K562 (cell line): ENCODE results near the gene GPR55. TPM values are rescaled to one million over a fixed set of nuclear protein-coding genes. Genes with fewer than 3 reads are reported as not detected.

Experiments used
- ATAC-seq: fragments of 200-7000 bp; cut with Tn5 transposase; 3 replicates; pipeline ENCODE4 v1.9.1; 2020; ENCODE audit warnings: moderate library complexity
- BruUV-seq: library from RNA; stranded (reverse); fragments of 400-500 nt; replicated peaks from 2 replicates; lab custom pipeline; 2021; lab: Mats Ljungman, UMichigan
- CTCF ChIA-PET: fragments of 300-600 bp; formaldehyde crosslinking; extraction: SDS; loops from one replicate; lab custom pipeline; 2021; ENCODE audit warnings: low intra/inter-chr PET ratio; lab: Yijun Ruan, JAX
- POLR2A ChIA-PET: fragments of 300-600, 350-650 bp; sonication (Branson Sonifier 250); formaldehyde crosslinking; extraction: SDS; loops from one replicate; lab custom pipeline; 2021; ENCODE audit warnings: antibody characterized with exemption, inconsistent platforms; lab: Yijun Ruan, JAX
- DNase-seq, 4 experiments: peaks; one replicate each; pipeline versions ENCODE4 v3.0.0 to v3.0.0-alpha.2; 2011 to 2018; ENCODE audit warnings: low spot score in 3 of 4, mixed read lengths in 3 of 4; ENCODE audit errors: extremely low read depth in 1 of 4
- FAIRE-seq: peaks from 2 replicates; lab custom pipeline; 2011; peaks lifted over from hg19 to GRCh38; lab: Jason Lieb, UNC
- H2AFZ ChIP-seq: 2 replicates; pipeline ENCODE4 v1.6.0; 2011; ENCODE audit warnings: low read depth, low read length, control low read depth, inconsistent platforms
- H3K27ac ChIP-seq: fragments of 200-600 bp; 3 replicates; pipeline ENCODE4 v1.8.0; 2011; ENCODE audit warnings: low read depth, mild to moderate bottlenecking, control low read depth, inconsistent platforms, low read length, moderate library complexity, mixed read lengths; ENCODE audit errors: extremely low read depth
- H3K27me3 ChIP-seq, 2 experiments: fragments of 300-600 bp in 1 of 2; 2 replicates in 1 of 2; 3 replicates in 1 of 2; pipeline versions ENCODE4 v1.6.0 to v1.8.0; 2011; ENCODE audit warnings: inconsistent platforms in 2 of 2, low read length in 2 of 2, mild to moderate bottlenecking in 1 of 2, mixed read lengths in 1 of 2, moderate library complexity in 1 of 2; ENCODE audit not compliant: control insufficient read depth in 2 of 2, insufficient read depth in 2 of 2
- H3K36me3 ChIP-seq: fragments of 300-600 bp; 3 replicates; pipeline ENCODE4 v1.8.0; 2011; ENCODE audit warnings: mild to moderate bottlenecking, low read length, inconsistent platforms; ENCODE audit not compliant: control insufficient read depth, insufficient read depth
- H3K4me1 ChIP-seq, 2 experiments: fragments of 200-600 bp in 1 of 2; replicated peaks in 1 of 2; 2 replicates in 1 of 2; 3 replicates in 1 of 2; pipeline versions ENCODE4 v1.5.1 to v1.8.0; 2011; ENCODE audit warnings: inconsistent platforms in 2 of 2, low read length in 2 of 2, mild to moderate bottlenecking in 1 of 2, mixed read lengths in 1 of 2, moderate library complexity in 1 of 2; ENCODE audit not compliant: control insufficient read depth in 2 of 2, insufficient read depth in 2 of 2
- H3K4me2 ChIP-seq: 2 replicates; pipeline ENCODE4 v1.6.1; 2011; ENCODE audit warnings: low read length, control low read depth, inconsistent platforms, mixed read lengths; ENCODE audit not compliant: insufficient read depth
- H3K4me3 ChIP-seq: fragments of 200-600 bp; sonication (generic), shearing (Covaris generic); 2 replicates; pipeline ENCODE4 v1.5.1; 2016; ENCODE audit warnings: control low read depth, inconsistent platforms
- H3K79me2 ChIP-seq: fragments of 200-600 bp; 3 replicates; pipeline ENCODE4 v1.8.0; 2011; ENCODE audit warnings: low read length, inconsistent platforms; ENCODE audit not compliant: control insufficient read depth, insufficient read depth
- H3K9ac ChIP-seq, 2 experiments: 2 replicates each; pipeline versions ENCODE4 v1.6.0 to v1.6.1; 2011; ENCODE audit warnings: low read depth in 2 of 2, low read length in 2 of 2, control low read depth in 1 of 2, inconsistent platforms in 1 of 2, mild to moderate bottlenecking in 1 of 2, mixed read lengths in 1 of 2; ENCODE audit not compliant: insufficient read depth in 1 of 2
- H3K9me1 ChIP-seq: one replicate; pipeline ENCODE4 v1.6.0; 2011; ENCODE audit warnings: inconsistent platforms, mild to moderate bottlenecking, low read length, moderate library complexity; ENCODE audit not compliant: control insufficient read depth, insufficient read depth
- H3K9me3 ChIP-seq: replicated peaks from 2 replicates; pipeline ENCODE4 v1.5.1; 2011; ENCODE audit warnings: low read depth, low read length, inconsistent platforms; ENCODE audit not compliant: control insufficient read depth, insufficient read depth
- H4K20me1 ChIP-seq: replicated peaks from 2 replicates; pipeline ENCODE4 v1.6.1; 2011; ENCODE audit warnings: low read length, inconsistent platforms, mixed read lengths; ENCODE audit not compliant: control insufficient read depth, insufficient read depth
- GABPA ChIP-seq: fragments of 200-800 bp; sonication (Bioruptor generic); conservative IDR thresholded peaks from 2 replicates; pipeline ENCODE4 v1.6.1; 2016; ENCODE audit warnings: low read depth, missing genetic modification characterization, missing compliant biosample characterization
- MECOM ChIP-seq: fragments of 250-450 bp; sonication (Bioruptor Pico); IDR thresholded peaks from 2 replicates; pipeline ENCODE4 v1.8.0; 2022; ENCODE audit warnings: inconsistent platforms
- MED1 ChIP-seq: sonication (generic); formaldehyde crosslinking; IDR thresholded peaks from 2 replicates; pipeline ENCODE4 v1.8.1; 2023; ENCODE audit warnings: missing genetic modification reagents, borderline replicate concordance
- ZFP30 ChIP-seq: fragments of 250-450 bp; sonication (Bioruptor Pico); IDR thresholded peaks from 2 replicates; pipeline ENCODE4 v1.8.0; 2022; ENCODE audit warnings: moderate library complexity, mild to moderate bottlenecking, inconsistent platforms, borderline replicate concordance
- ZNF512 ChIP-seq: IDR thresholded peaks from 2 replicates; pipeline ENCODE4 v1.6.1; 2016; ENCODE audit warnings: missing genetic modification characterization, missing compliant biosample characterization
- ZNF717 ChIP-seq: fragments of 250-450 bp; sonication (Bioruptor Pico); IDR thresholded peaks from 2 replicates; pipeline ENCODE4 v1.5.0; 2021
- WGBS: fragments of 100-300 bp; shearing (Covaris generic); methylation state at CpG from one replicate; pipeline ENCODE4 v1.1.6; 2016; ENCODE audit warnings: low coverage, mixed read lengths; ENCODE audit not compliant: insufficient coverage; ENCODE audit errors: missing lambda C conversion rate; 5-methylcytosine and 5-hydroxymethylcytosine counted together
- in situ Hi-C: fragments of 300-500 bp; cut with MboI; formaldehyde crosslinking; loops from 4 replicates; pipeline ENCODE4 v1.15.0; 2018; ENCODE audit warnings: inconsistent platforms, mixed read lengths
- intact Hi-C: fragments of 100-400 bp; cut with micrococcal nuclease; formaldehyde crosslinking; loops from 2 replicates; pipeline ENCODE4 v1.14.2; 2022
- polyA plus RNA-seq, 8 experiments: library from polyadenylated mRNA; depleted of rRNA in 4 of 8; stranded (reverse) in 5 of 8; unstranded in 3 of 8; fragments of >200 nt; fragmentation: Nextera tagmentation in 2 of 8; fragmentation: Illumina TruSeq in 1 of 8; extraction: Ambion mirVana in 2 of 8; extraction: Trizol in 1 of 8; gene quantifications; 2 replicates each; pipeline versions ENCODE4 v1.2.1 to v1.2.3, GENCODE V29; 2011 to 2014; ENCODE audit warnings: inconsistent platforms in 1 of 8, missing spikeins in 1 of 8
- total RNA-seq, 7 experiments: library from RNA; depleted of rRNA in 6 of 7; stranded (reverse); fragments of >200 nt in 6 of 7; fragmentation: Illumina TruSeq in 2 of 7; extraction: Trizol in 2 of 7; gene quantifications; 2 replicates each; pipeline versions ENCODE4 v1.2.1 to v1.2.3, GENCODE V29; 2011 to 2021; ENCODE audit warnings: low replicate concordance in 1 of 7

Gene GPR55
- total and polyA plus RNA-seq, 9 of the 15 experiments (the other 6 are each of a cell fraction or from before 2014, with no cell fraction given), result 0.11 to 0.49 (median 0.27) TPM

- CTCF ChIA-PET, result no interaction called here
- BruUV-seq, result no TSS peak
- no peak for FAIRE-seq
- intact Hi-C loops (no loop called here), in situ Hi-C loops (no loop called here)
- no peak for ATAC-seq
- Histone ChIP-seq H3K9me3 (no peaks in the 10 kb centered on the region), H3K4me2 (no peak overlapping the region), H3K9me1 (no peaks in the 10 kb centered on the region), H3K27me3 (peaks cover 2 to 23% of the 10 kb centered on the region in 2 experiments; a peak in 4 of 5 replicates), H3K9ac (no peak overlapping the region; a peak in 1 of 4 replicates), H2AFZ (no peak overlapping the region), H3K36me3 (no peaks in the 10 kb centered on the region), H4K20me1 (no peaks in the 10 kb centered on the region), H3K27ac (no peak overlapping the region), H3K4me3 (no peak overlapping the region), H3K4me1 (no peaks in the 10 kb centered on the region; a peak in 2 of 5 replicates), H3K79me2 (no peaks in the 10 kb centered on the region)
- POLR2A ChIA-PET, result no interaction called here
- no peak for DNase-seq
- TF ChIP-seq ZNF717 (CRISPR knock-in tag), result no peak
- no peak for TF ChIP-seq GABPA
- no peak for TF ChIP-seq ZNF512 (tag)
- TF ChIP-seq MECOM, result no peak
- TF ChIP-seq MED1 (CRISPR knock-in tag), result no peak
- no peak for TF ChIP-seq ZFP30 (CRISPR knock-in tag)
- WGBS, result 9% methylated on average over 10 of the region's 11 CpGs
Measured at GRCh38 chr2:230944123-230944653, 19.1 kb upstream of the GPR55 start.
